Heart left ventricle (tissue), 13 donors: ENCODE measurements around the gene DHX35.

ENCODE experiments used
- CTCF ChIP-seq, 12 donors: fragments of 200-600 bp; sonication (generic) in 4 of 12; IDR thresholded peaks; one replicate each; pipeline versions ENCODE4 v1.5.0 to v1.8.0; 2018 to 2022; ENCODE audit warnings: antibody characterized with exemption in 12 of 12, mild to moderate bottlenecking in 5 of 12
- POLR2A ChIP-seq, 2 donors: fragments of 450-650 bp; IDR thresholded peaks; one replicate each; pipeline ENCODE4 v1.6.1; 2017; ENCODE audit warnings: antibody characterized with exemption in 2 of 2, mild to moderate bottlenecking in 2 of 2, moderate library complexity in 2 of 2
- donor health status: ischemic (EF 13 %, LVEDD 7.1; RV severe dilation, severe dysfunction).
- donor health status: DM: no; HTN: yes; CAD: no.
- donor health status: DM: no; HTN: no; CAD: no.
- donor health status: ischemic (EF 25% LVEDD 6.9; RV normal size, moderate dysfunction).
- donor health status: ischemic (EF 25% LVEDD 5.7; RV mildly dilated, moderate dysfunction).
- donor health status: ischemic (EF 35%, LVEDD 5.7; RV mildly dilated, moderate dysfunction).
- donor health status: nonischemic (EF 11% LVEDD 7.7; RV severe dilation, severe dysfunction).
- donor health status: DM: yes; HTN: yes; CAD: no.
- donor health status: PGD.
- donor health status: ischemic (EF 29% LVEDD 5.4; RV normal size, mild dysfunction).
- donor health status: nonischemic (EF 23%, LVEDD 6.1; RV moderate dilation, normal function).

GRCh38 chr20:39010496-39010895, 48.4 kb downstream of the DHX35 start:
- TF ChIP-seq CTCF (IDR thresholded peaks at IDR 0.05) (no peak), POLR2A (IDR thresholded peaks at IDR 0.05) (no peak)
